HG02588 (cell line): ENCODE measurements around the gene GOLGA6L7.
"Not testable (repeated sequence)": the region's sequence is repeated elsewhere in the genome, so short reads cannot be mapped to it uniquely, and the experiment has no call there.

Experiments
- ATAC-seq: cut with Tn5 transposase; IDR thresholded peaks from one replicate; pipeline ENCODE4 v1.9.1; 2021; ENCODE audit warnings: mild to moderate bottlenecking, moderate library complexity; ENCODE audit not compliant: unreplicated experiment

Gene GOLGA6L7

GRCh38 chr15:28847247-28847646 is 1.2 kb downstream of the GOLGA6L7 start:
- peak; percentile 82 for ATAC-seq

- not testable (repeated sequence) for ATAC-seq
Measured at GRCh38 chr15:28844147-28844546, 4.3 kb downstream of the GOLGA6L7 start.

GRCh38 chr15:28843520-28843919 is 4.9 kb downstream of the GOLGA6L7 start:
- ATAC-seq: not testable (repeated sequence)

GRCh38 chr15:28842210-28842609 is 6.2 kb downstream of the GOLGA6L7 start:
- ATAC-seq: not testable (repeated sequence)

- not testable (repeated sequence) for ATAC-seq
Measured at GRCh38 chr15:28840285-28840684, 8.2 kb downstream of the GOLGA6L7 start.

GRCh38 chr15:28834957-28835585 is 13.4 kb downstream of the GOLGA6L7 start:
- ATAC-seq: not testable (repeated sequence)

- not testable (repeated sequence) for ATAC-seq
Measured at GRCh38 chr15:28831897-28832587, 16.4 kb downstream of the GOLGA6L7 start.

- ATAC-seq: not testable (repeated sequence)
Measured at GRCh38 chr15:28821420-28821819, 27.0 kb downstream of the GOLGA6L7 start.

- ATAC-seq: not testable (repeated sequence)
Measured at GRCh38 chr15:28819930-28820295, 28.5 kb downstream of the GOLGA6L7 start.

- not testable (repeated sequence) for ATAC-seq
Measured at GRCh38 chr15:28819019-28819929, 29.2 kb downstream of the GOLGA6L7 start.

- not testable (repeated sequence) for ATAC-seq
Measured at GRCh38 chr15:28818168-28818567, 30.3 kb downstream of the GOLGA6L7 start.

- ATAC-seq: not testable (repeated sequence)
Measured at GRCh38 chr15:28814059-28814458, 34.4 kb downstream of the GOLGA6L7 start.

- not testable (repeated sequence) for ATAC-seq
Measured at GRCh38 chr15:28813392-28813791, 35.1 kb downstream of the GOLGA6L7 start.

GRCh38 chr15:28811852-28812550 is 36.4 kb downstream of the GOLGA6L7 start:
- not testable (repeated sequence) for ATAC-seq

- not testable (repeated sequence) for ATAC-seq
Measured at GRCh38 chr15:28810444-28810843, 38.0 kb downstream of the GOLGA6L7 start.

- ATAC-seq: not testable (repeated sequence)
Measured at GRCh38 chr15:28808136-28808535, 40.3 kb downstream of the GOLGA6L7 start.

- not testable (repeated sequence) for ATAC-seq
Measured at GRCh38 chr15:28800366-28800765, 48.1 kb downstream of the GOLGA6L7 start.

- ATAC-seq: not testable (repeated sequence)
Measured at GRCh38 chr15:28798234-28798633, 50.2 kb downstream of the GOLGA6L7 start.

GRCh38 chr15:28794231-28794630 is 54.2 kb downstream of the GOLGA6L7 start:
- ATAC-seq: not testable (repeated sequence)
